ENCODE measurements around the gene RUNX2.

The RUNX2 gene

GRCh38 chr6:45469663-45470062 is 141.5 kb downstream of the RUNX2 start:
- TF ChIP-seq POLR2AphosphoS5 (IDR thresholded peaks at IDR 0.05; ENCODE audit: low read depth, low read length) (no peak), POLR2A (IDR thresholded peaks at IDR 0.05; ENCODE audit: low read depth, low read length) (no peak), TAF1 (IDR thresholded peaks at IDR 0.05; ENCODE audit: borderline replicate concordance, low read depth, low read length) (no peak)
- DNase-seq (ENCODE audit: insufficient read length), result no peak
- no peak for FAIRE-seq

- DNase-seq (ENCODE audit: insufficient read length) (no peak), FAIRE-seq (no peak)
- no peak for TF ChIP-seq TAF1 (IDR thresholded peaks at IDR 0.05; ENCODE audit: borderline replicate concordance, low read depth, low read length)
- TF ChIP-seq POLR2A (IDR thresholded peaks at IDR 0.05; ENCODE audit: low read depth, low read length), result no peak
- TF ChIP-seq POLR2AphosphoS5 (IDR thresholded peaks at IDR 0.05; ENCODE audit: low read depth, low read length), result no peak
These were observed 142.1 kb downstream of the RUNX2 start for GRCh38 chr6:45470131-45470738.

GRCh38 chr6:45472382-45472781 is 144.3 kb downstream of the RUNX2 start:
- no peak for TF ChIP-seq POLR2A (IDR thresholded peaks at IDR 0.05; ENCODE audit: low read depth, low read length)
- no peak for TF ChIP-seq TAF1 (IDR thresholded peaks at IDR 0.05; ENCODE audit: borderline replicate concordance, low read depth, low read length)
- TF ChIP-seq POLR2AphosphoS5 (IDR thresholded peaks at IDR 0.05; ENCODE audit: low read depth, low read length), result no peak
- no peak for DNase-seq (ENCODE audit: insufficient read length)
- no peak for FAIRE-seq

- DNase-seq (ENCODE audit: insufficient read length) (no peak), FAIRE-seq (peak; percentile 38)
- TF ChIP-seq POLR2A (IDR thresholded peaks at IDR 0.05; ENCODE audit: low read depth, low read length), result no peak
- no peak for TF ChIP-seq POLR2AphosphoS5 (IDR thresholded peaks at IDR 0.05; ENCODE audit: low read depth, low read length)
- TF ChIP-seq TAF1 (IDR thresholded peaks at IDR 0.05; ENCODE audit: borderline replicate concordance, low read depth, low read length), result no peak
These were observed 145.2 kb downstream of the RUNX2 start for GRCh38 chr6:45473121-45473993.

- FAIRE-seq (no peak), DNase-seq (ENCODE audit: insufficient read length) (no peak)
- TF ChIP-seq TAF1 (IDR thresholded peaks at IDR 0.05; ENCODE audit: borderline replicate concordance, low read depth, low read length) (no peak), POLR2AphosphoS5 (IDR thresholded peaks at IDR 0.05; ENCODE audit: low read depth, low read length) (no peak), POLR2A (IDR thresholded peaks at IDR 0.05; ENCODE audit: low read depth, low read length) (no peak)
These were observed 146.2 kb downstream of the RUNX2 start for GRCh38 chr6:45474376-45474775.

- FAIRE-seq, result no peak
- DNase-seq (ENCODE audit: insufficient read length), result no peak
- TF ChIP-seq POLR2AphosphoS5 (IDR thresholded peaks at IDR 0.05; ENCODE audit: low read depth, low read length) (no peak), TAF1 (IDR thresholded peaks at IDR 0.05; ENCODE audit: borderline replicate concordance, low read depth, low read length) (no peak), POLR2A (IDR thresholded peaks at IDR 0.05; ENCODE audit: low read depth, low read length) (no peak)
These were observed 148.2 kb downstream of the RUNX2 start for GRCh38 chr6:45476341-45476740.

GRCh38 chr6:45477278-45477677 is 149.1 kb downstream of the RUNX2 start:
- TF ChIP-seq POLR2A (IDR thresholded peaks at IDR 0.05; ENCODE audit: low read depth, low read length) (no peak), POLR2AphosphoS5 (IDR thresholded peaks at IDR 0.05; ENCODE audit: low read depth, low read length) (no peak), TAF1 (IDR thresholded peaks at IDR 0.05; ENCODE audit: borderline replicate concordance, low read depth, low read length) (no peak)
- no peak for DNase-seq (ENCODE audit: insufficient read length)
- no peak for FAIRE-seq

- DNase-seq (ENCODE audit: insufficient read length) (no peak), FAIRE-seq (no peak)
- TF ChIP-seq POLR2A (IDR thresholded peaks at IDR 0.05; ENCODE audit: low read depth, low read length) (no peak), TAF1 (IDR thresholded peaks at IDR 0.05; ENCODE audit: borderline replicate concordance, low read depth, low read length) (no peak), POLR2AphosphoS5 (IDR thresholded peaks at IDR 0.05; ENCODE audit: low read depth, low read length) (no peak)
These were observed 149.7 kb downstream of the RUNX2 start for GRCh38 chr6:45477790-45478189.

- no peak for FAIRE-seq
- TF ChIP-seq TAF1 (IDR thresholded peaks at IDR 0.05; ENCODE audit: borderline replicate concordance, low read depth, low read length) (no peak), POLR2AphosphoS5 (IDR thresholded peaks at IDR 0.05; ENCODE audit: low read depth, low read length) (no peak), POLR2A (IDR thresholded peaks at IDR 0.05; ENCODE audit: low read depth, low read length) (no peak)
- no peak for DNase-seq (ENCODE audit: insufficient read length)
These were observed 150.1 kb downstream of the RUNX2 start for GRCh38 chr6:45478240-45478639.

GRCh38 chr6:45479834-45480751 is 152.0 kb downstream of the RUNX2 start:
- TF ChIP-seq POLR2AphosphoS5 (IDR thresholded peaks at IDR 0.05; ENCODE audit: low read depth, low read length) (no peak), POLR2A (IDR thresholded peaks at IDR 0.05; ENCODE audit: low read depth, low read length) (no peak), TAF1 (IDR thresholded peaks at IDR 0.05; ENCODE audit: borderline replicate concordance, low read depth, low read length) (no peak)
- DNase-seq (ENCODE audit: insufficient read length), result no peak
- FAIRE-seq, result peak; percentile 44
